COLO668 (cell line): ENCODE measurements around the gene ALDH18A1.

Experiments used
- DNase-seq: peaks from one replicate; lab custom pipeline; 2025; ENCODE audit not compliant: unreplicated experiment; lab: John Stamatoyannopoulos, UW

Gene ALDH18A1

GRCh38 chr10:95588025-95588424 lies 68.5 kb downstream of the ALDH18A1 start:
- DNase-seq: no peak

- no peak for DNase-seq
Measured at GRCh38 chr10:95579835-95580535, 76.5 kb downstream of the ALDH18A1 start.

GRCh38 chr10:95579292-95579691 lies 77.2 kb downstream of the ALDH18A1 start:
- DNase-seq: no peak

- DNase-seq: no peak
Measured at GRCh38 chr10:95578619-95579018, 77.9 kb downstream of the ALDH18A1 start.

- DNase-seq: no peak
Measured at GRCh38 chr10:95574649-95575365, 81.7 kb downstream of the ALDH18A1 start.

- no peak for DNase-seq
Measured at GRCh38 chr10:95573964-95574604, 82.4 kb downstream of the ALDH18A1 start.

- DNase-seq: no peak
Measured at GRCh38 chr10:95573527-95573926, 83.0 kb downstream of the ALDH18A1 start.

GRCh38 chr10:95572131-95572820 lies 84.2 kb downstream of the ALDH18A1 start:
- no peak for DNase-seq

GRCh38 chr10:95571390-95571789 lies 85.1 kb downstream of the ALDH18A1 start:
- DNase-seq: no peak

- DNase-seq: no peak
Measured at GRCh38 chr10:95569368-95569767, 87.1 kb downstream of the ALDH18A1 start.

- DNase-seq: no peak
Measured at GRCh38 chr10:95567903-95568630, 88.4 kb downstream of the ALDH18A1 start.

- DNase-seq: no peak
Measured at GRCh38 chr10:95566136-95566535, 90.4 kb downstream of the ALDH18A1 start.

- no peak for DNase-seq
Measured at GRCh38 chr10:95565336-95565735, 91.2 kb downstream of the ALDH18A1 start.

- no peak for DNase-seq
Measured at GRCh38 chr10:95564291-95564690, 92.2 kb downstream of the ALDH18A1 start.

- no peak for DNase-seq
Measured at GRCh38 chr10:95562341-95562965, 94.1 kb downstream of the ALDH18A1 start.

- DNase-seq: no peak
Measured at GRCh38 chr10:95561864-95562177, 94.7 kb downstream of the ALDH18A1 start.

- peak; percentile 95 for DNase-seq
Measured at GRCh38 chr10:95561177-95561863, 95.2 kb downstream of the ALDH18A1 start, which contains the start of gene SORBS1. Gene SORBS1 (minus strand): TSS chr10:95561371. CDS start chr10:95441135, 120,236 bp downstream.

GRCh38 chr10:95560278-95561176 lies 96.0 kb downstream of the ALDH18A1 start:
- DNase-seq: peak; percentile 45

GRCh38 chr10:95559896-95560277 lies 96.6 kb downstream of the ALDH18A1 start:
- DNase-seq: no peak
